GM21360 (cell line): ENCODE results near the gene AADAT.
"Not testable (repeated sequence)": the region's sequence is repeated elsewhere in the genome, so short reads cannot be mapped to it uniquely, and the experiment has no call there.

Source experiments
- ATAC-seq: cut with Tn5 transposase; IDR thresholded peaks from one replicate; pipeline ENCODE4 v1.9.1; 2021; ENCODE audit warnings: mild to moderate bottlenecking, moderate library complexity; ENCODE audit not compliant: unreplicated experiment

AADAT gene

DNA sequence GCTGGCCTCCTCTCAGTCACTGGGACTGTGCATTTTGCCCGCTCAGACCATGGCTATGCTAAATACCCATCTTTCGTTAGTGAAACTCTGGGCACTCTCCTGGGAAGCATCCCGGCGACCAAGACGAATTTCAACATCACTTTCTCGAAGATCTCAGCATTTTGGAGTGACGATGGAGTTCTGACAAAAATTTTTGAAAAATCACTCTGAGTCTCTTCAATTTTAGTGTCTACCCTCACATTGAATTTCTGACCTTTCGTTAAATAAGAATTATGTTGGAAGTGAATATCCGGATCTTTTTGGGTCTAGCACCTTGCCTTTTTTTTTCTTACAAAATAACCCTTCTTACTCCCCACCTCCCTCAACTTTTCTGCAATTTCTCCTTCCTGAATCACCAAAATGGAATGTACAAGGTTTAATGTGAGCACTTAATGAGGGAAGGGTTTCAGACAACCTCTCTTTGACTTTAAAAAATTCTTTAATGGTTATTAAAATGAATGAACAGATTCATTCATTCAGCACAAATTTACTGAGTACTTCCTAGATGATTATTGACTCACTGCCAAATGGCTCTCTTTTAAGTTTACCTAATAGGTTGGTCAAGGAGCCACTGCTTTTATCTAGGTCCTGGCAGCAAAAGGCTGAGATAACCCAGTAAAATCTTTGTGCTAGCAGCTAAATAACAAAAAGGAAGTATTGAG, 746 bp upstream of the AADAT start:
- ATAC-seq = no peak

DNA sequence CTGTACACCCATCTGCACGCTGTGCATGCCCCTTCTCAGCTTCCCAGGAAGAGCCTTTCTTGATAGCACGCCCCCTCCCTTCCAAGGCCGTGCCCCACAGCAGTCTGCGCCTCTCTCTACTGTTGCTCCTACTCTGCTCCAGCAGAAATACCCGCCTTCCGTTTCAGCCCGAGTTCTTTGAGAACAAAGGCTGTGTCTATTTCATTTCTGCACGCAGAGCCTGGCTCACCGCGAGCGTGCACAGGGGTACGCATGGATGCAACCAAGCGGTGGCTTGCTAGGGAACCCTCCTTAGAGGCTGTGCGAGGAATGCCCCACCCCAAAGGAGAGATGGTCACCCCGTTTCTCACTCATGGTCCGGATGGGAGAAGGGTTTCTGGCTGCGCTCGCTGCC, 485 bp downstream of the AADAT start:
- ATAC-seq = no peak

DNA sequence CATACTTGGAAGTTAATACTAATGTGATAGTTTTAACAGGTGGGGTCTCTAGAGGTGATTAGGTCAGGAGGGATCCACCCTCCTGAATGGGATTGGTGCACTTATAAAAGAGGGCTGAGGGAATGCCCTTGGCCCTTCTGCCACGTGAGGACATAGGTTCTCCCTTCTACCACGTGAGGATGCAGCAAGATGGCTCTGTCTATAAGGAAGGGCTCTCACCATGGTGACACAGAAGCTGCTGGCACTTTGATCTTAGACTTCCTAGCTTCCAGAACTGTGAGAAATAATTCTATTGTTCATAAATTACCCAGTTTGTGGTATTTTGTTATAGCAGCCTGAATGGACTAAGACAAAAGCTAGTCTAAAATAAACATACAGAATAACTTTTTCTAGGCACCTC, 1.0 kb downstream of the AADAT start:
- no peak for ATAC-seq

DNA sequence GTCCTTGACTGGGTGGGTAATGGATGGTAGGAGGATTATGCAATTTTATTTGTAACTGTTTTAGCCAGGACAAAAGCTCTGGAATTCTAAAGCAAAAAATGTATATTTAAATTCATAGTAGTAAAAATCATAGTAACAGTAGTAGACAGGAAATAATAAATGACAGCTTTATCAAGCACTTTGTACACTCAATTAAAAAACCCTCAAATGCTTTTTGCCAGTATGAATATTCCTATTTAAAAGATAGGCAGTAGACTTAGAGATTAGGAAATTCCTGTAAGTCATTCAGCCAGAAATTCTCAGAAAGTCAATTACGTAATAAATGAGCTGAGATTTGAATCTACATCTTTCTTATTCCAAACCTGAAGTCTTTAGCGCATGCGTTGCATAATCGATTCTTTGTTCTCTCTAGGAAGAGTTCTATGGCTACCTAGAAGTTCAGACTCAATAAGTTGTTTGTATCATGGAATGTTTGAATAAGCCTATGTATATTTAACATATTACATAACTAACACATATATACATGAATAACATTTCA, 2.5 kb downstream of the AADAT start:
- ATAC-seq = no peak

DNA sequence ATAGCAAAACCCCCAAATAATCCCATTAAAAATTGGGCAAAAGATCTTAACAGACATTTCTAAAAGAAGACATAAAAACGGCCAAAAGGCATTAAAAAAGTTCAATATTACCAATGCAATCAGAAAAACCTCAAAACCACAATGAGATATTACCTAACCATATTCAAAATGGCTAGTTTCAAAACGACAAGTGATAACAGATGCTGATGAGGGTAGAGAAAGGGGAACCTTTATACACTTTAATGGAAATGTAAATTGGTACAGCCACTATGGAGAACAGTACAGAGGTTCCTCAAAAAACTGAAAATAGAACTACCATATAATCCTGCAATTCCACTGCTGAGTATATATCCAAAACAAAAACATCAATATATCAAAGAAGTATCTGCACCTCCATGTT, 6.2 kb downstream of the AADAT start:
- ATAC-seq = no peak

DNA sequence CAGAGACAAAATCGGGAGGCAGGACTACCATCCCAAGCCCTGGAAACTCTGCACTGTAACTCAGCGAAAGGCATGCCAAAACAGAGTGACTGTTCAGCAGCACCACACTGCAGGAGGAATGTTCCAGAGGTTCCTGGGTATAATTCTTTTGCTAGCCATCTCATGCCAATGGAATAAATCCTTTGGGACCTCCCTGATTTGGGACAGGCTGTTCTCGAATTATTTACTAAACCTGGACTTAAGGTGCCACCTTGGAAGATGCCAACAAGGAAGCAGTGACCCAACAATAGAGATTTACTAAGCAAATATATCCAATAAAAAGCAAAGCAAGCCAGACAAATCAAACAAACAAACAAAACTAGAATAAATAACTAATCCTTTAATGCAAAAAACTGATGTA, 9.3 kb downstream of the AADAT start:
- ATAC-seq = no peak

DNA sequence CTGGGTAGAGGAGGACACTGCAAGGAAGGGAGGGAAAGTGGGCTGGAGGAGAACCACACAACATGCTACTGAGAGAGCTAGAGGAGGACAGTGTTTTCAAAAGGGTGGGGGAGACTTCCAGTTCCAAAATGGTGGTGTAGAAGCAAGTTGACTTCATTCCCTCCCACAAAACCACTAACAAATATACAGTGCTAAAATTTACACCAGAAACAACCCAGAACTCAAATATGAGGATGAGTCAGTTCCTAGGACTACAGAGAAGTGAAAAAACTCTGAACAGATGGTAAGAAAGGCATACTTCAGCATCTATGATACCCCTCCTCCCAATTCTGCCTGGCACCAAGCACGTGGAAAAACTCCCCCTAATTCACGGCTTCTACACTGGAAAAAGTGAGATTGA, 9.8 kb downstream of the AADAT start:
- no peak for ATAC-seq

DNA sequence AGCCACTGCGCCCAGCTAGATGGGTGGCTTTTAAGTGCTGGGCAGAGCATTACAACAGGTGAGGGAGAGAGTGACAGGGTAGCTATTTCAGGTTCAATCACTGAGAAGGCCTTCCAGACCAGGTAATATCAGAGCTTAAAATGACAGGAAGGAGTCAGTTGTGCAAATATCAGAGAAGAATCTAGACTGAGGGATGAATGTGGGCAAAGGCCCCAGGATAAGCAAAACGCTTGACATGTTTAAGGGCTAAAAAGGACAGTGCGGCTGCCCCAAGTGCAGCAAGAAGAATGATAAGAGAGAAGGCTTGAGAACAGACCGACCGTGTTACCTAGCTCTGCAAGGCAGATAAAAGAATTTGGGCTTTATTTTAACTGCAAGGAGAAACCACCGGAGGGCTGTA, 18.6 kb downstream of the AADAT start:
- ATAC-seq = no peak

DNA sequence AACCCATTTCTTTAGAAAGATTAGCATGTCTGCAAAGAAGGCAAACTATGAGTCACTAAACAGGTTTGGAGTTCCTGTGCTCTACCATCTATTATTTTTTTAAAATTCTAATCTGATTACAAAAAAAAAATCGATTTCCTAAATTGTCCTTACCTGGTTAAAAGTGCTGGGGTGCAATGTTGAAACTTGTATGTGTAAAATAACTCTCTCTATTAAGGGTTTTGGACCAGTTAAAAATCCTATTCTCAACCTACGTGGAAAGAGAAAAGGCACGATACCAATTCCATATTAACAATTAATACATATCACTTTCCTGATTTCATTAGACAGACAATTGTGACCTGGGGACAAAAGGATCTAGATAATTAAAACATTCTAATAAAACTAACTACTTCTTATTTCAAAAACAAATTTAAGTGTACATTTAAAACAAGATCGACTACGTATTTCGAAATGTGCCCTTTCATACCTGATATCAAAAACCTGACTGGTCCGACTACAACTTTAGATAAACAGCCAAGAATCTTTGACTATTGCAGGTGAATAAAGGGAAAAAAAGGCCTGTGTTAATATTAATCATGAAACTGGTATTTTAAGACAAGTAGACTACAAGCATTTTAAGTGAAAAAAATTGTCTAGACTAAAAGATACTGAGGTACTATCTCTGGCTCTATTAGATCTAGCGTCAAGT, 21.2 kb downstream of the AADAT start:
- no peak for ATAC-seq

DNA sequence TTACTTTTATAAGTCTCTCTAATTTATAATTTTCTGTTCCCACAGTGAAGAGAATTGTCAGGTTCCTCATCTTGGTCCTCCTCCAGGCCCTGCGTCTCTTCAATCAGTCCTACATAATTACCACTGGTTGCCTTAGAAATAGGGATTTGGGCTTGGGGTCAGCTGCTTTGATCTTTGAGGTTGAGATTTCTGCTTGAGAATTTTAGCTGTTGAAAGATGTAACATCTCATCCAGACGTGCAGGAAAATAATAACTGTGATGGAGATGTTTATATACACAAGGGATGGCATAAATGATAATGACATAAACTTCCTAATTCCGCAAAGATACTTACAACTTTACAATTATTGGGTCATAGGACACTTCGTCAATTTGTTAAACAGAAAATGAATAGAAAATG, 30.3 kb downstream of the AADAT start:
- ATAC-seq = no peak

DNA sequence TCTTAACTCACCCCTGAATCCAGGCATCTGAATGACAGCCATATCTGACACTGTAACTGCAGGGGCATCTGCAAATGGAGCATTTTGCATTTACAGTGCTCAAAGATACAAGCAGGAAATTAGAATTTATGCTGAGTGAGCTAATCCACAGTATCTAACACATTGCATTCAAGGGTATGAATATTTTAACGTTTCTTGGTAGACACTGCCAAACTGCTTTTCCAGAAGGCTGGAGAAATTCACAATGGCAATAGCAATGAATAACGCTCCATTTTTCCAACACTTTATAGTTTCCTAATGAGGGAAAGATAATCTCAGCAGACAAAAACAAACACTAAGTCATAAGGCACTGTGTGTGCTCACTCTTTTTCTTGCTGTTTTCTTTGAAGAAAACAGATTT, 30.9 kb downstream of the AADAT start:
- ATAC-seq = no peak

DNA sequence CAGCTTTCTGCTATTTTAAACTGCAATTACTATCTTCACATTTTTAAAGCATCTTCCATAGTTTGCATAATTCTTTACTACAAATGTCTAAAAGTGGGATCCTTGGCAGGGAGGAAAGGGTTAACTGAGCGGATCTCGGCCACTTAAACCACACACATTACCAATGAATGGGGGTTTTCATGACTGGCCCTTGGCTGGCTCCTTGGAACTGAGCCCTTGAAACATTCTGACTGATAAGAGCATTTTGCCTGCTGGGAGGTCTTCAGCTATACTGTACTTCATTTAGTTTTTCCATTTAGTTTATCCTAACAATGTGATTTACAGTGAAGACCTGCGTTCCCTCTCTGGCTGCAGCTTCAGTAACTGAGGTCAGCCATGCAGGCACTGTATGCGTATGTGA, 31.9 kb downstream of the AADAT start:
- no peak for ATAC-seq

DNA sequence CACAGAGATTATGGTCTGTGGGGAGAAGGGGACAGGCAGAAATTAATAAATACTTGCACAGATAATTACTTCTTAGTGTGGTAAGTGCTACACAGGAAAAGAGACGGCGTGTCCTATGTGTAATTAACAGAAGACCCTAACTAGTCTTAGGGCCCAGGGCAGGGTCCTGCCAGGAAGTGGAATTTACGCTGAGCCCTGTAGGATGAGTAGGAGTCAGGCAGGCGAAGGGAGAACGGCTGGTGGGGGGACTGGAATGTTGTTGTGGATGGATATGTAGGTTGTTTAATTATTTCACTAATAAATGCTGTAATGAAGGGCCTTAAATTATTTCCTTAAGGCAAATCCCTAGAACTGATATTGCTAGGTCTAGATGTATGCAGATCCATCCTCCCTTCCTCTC, 36.8 kb downstream of the AADAT start:
- ATAC-seq = no peak

DNA sequence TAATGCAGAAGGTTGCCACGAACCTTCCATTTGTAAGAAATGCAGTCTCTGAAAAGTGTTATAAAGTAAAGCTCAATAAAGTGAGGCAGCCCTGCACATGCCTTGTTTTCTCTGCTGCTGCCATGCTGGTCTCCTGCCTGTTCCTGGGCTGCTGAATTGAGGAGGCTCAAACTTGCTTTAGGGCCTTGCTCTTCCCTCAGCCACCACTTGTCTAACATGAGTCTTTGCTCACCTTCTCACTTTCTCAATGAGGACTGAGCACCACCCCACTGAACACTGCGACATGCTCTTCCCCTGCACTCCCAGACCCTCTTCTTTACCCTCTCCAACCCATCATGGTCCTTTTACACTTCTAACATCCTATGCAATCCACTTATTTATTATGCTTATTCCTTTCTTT, 38.4 kb downstream of the AADAT start:
- no peak for ATAC-seq

DNA sequence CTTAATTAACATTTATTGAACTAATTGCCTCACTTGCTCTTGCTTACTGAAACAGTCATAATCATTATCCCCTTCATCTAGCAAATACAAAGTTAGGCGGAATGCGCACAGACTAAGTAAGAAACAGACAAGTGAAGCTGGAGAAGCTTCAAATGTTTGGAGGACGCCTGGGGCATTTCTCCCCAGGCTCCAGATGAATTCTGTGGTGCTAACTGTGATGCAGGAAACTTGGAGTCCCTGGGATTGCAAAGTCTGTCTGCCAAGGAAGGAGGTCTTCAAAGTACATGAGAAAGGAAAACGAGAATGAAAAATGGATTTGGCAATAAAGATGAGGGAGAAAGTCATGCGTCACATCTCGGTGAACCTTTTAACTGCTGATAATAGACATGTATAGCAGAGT, 40.0 kb downstream of the AADAT start:
- ATAC-seq = no peak

DNA sequence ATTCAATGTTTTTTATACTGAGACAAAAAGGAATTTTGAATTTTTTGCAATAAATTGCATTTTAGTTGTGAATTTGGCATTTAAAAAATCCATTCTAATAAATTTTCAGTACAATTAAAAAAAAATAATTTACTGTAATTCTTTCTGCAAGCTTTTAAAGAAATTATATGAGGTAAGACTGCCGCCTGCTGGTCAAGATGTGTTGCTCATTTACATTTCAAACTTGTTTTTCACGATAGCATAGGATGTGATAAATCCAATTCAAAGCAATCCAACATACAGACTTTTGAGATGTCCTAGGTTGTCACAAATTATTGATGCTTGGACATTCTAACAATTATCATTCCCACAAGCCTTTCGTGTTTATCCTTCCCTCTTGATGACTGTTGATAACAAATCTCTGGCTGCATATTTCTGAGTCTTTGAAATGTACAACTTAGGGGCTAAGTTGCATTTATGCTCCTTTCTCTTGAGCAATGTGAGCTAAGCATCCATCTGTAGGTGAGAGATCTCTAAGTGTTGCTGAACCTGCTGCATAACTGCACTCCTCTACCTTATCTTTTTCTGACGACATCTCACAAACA, 41.9 kb downstream of the AADAT start:
- no peak for ATAC-seq

DNA sequence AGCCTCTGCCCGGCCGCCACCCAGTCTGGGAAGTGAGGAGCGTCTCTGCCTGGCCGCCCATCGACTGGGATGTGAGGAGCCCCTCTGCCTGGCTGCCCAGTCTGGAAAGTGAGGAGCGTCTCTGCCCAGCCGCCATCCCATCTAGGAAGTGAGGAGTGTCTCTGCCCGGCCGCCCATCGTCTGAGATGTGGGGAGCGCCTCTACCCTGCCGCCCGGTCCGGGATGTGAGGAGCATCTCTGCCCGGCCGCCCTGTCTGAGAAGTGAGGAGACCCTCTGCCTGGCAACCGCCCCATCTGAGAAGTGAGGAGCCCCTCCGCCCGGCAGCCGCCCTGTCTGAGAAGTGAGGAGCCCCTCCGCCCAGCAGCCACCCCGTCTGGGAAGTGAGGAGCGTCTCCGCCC, 43.6 kb downstream of the AADAT start:
- ATAC-seq = not testable (repeated sequence)

DNA sequence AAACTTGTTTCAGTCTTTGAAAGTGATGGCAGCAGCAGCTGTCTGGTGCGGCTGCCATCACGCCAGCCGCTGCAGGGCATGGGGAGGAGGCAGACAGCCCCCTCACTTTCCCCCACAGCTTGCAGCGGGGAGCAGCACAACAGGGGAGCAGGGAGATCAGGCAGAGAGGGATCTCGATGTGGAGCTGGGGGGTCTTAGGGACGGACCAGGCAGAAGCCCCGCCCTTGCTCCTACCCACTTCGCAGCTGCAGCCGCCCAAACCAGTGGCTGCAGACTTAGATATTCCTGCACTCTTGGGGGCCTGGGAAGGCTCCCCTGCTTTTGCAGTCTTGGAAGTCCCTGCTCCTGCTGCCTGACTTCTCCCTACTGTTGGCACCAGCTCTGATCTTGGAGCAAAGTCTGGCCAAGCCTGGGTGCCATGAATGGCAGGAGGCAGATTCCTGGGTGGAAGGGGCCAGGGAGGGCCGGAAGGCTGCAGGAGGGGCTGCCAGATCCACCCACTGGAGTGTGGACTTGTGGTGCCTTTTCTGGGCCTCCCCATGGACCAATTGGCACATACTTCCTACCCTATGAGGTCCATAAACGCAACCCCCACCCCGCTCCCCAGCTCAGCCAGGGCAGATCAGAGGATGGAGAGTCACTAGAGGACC, 49.6 kb downstream of the AADAT start:
- no peak for ATAC-seq

DNA sequence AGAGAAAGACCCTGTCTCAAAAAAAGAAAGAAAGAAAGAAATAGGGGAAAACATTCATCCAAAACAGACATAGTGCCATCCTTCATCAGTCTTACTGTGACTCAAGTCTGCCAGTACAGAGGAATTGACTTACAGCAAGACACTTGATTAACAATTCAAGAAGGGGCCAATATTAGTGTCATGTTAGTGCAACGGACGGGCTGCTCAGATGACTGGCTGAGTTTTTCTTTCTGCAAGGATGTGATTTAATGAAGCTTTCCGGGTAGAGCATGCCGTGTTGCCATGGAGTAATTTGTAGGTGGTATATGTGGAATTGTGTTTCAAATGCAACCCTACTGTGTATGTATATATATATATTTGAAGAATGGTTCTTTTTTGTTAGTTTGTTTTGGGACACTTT, 51.0 kb downstream of the AADAT start:
- no peak for ATAC-seq

DNA sequence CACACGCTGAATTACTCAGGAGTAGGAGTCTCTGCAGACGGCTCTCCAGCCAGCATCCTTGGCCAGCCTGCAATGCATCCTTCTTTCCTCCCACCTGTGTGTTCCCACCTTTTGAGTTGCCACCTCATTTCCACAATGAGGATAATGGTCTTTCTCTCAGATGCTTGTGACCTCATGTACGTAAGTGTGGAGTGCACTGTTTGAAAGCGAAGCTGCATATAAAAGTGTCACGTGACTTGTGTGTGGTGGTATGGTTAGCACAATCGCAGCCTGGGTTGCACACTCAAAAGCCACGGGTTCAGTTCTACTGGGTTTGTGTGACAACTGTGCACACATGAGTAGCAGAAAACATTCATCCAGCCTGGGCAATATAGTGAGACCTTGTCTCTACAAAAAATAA, 51.5 kb downstream of the AADAT start:
- no peak for ATAC-seq

DNA sequence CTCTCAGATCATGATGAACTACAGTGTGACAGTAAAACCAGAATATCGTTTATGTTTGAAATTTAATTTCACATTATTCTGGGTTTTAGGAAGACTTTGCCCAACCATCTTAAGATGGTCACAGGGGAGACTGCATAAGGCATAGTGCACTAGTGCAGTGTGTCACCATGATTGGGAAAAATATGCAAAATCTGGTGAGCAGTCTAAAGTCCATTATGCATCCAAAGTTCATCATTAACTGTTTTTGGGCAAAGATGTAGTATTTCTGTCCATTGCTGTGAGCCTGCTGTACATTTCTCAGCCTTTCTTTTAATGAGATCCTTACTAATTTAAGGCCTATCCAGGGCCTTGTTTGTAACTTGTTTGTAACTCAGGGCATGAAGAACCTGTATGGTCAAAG, 52.3 kb downstream of the AADAT start:
- ATAC-seq = no peak

DNA sequence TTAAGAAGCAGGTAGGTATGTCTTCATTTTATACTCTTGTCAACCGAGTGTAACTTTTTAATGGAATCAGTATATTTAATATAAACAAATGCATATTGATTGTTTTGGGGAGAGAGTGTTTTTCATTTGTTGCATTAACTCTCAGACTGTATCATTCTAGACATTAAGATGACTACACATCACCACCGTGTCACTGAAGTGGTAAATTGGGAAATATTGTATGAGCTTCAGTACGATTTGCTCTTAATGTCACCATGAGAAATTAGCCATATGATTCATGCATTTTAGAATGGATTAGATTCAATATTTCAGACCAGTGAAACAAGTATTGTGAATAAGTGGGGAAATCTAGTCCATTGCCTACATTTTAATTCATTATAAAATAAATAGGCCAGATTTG, 53.9 kb downstream of the AADAT start:
- no peak for ATAC-seq
